ENCODE measurements around the gene RUFY3. TPM values are rescaled to one million over a fixed set of nuclear protein-coding genes. Genes with fewer than 3 reads are reported as not detected.
"Not testable (repeated sequence)": the region's sequence is repeated elsewhere in the genome, so short reads cannot be mapped to it uniquely, and the experiment has no call there.

RUFY3 gene
- total and polyA plus RNA-seq, 4 donors, result 137 to 279 (median 199) TPM

DNA sequence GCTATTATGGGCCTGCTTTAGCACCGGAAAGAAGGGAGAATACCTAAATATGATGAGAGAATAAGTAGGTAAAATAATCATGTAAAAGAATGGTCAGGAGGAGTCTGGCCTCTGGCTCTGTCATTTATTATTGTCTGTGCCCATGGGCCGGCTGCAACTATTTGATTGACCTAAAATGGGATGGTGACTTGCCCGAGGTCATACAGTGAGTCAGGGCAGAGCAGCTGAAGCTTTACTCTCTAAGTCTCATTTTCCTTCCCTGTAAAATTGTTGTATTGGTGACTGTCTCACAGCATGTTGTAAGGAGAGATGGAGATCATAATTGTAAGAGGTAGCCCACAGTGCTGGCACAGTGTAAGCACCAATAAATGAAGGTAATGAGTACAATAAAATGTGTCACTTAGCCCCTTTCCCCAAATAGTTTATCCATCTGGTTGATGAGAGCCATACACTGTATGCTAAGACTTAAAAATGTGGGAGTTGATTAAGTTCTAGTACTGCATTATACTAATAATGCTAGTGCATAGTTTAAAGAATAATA is 39.6 kb downstream of the RUFY3 start:
- Histone ChIP-seq H3K36me3 (ENCODE audit: control insufficient read depth, insufficient read depth, low read length) (peaks cover 14% of the 10 kb centered on the region), H3K27me3 (ENCODE audit: control insufficient read depth, insufficient read depth, low read length) (no peaks in the 10 kb centered on the region), H3K4me1 (ENCODE audit: control insufficient read depth, insufficient read depth, low read length) (no peaks in the 10 kb centered on the region), H3K4me3 (ENCODE audit: low read depth, low read length) (no peak overlapping the region), H3K9me3 (ENCODE audit: control insufficient read depth, insufficient read depth, low read length) (no peaks in the 10 kb centered on the region), H3K27ac (ENCODE audit: low read depth, low read length) (no peak overlapping the region)
- 100% methylated on average over 1 of the region's 3 CpGs for WGBS (ENCODE audit: insufficient coverage)
- no peak for DNase-seq (ENCODE audit: low read depth in 4 of 6, low spot score in 6 of 6)

DNA sequence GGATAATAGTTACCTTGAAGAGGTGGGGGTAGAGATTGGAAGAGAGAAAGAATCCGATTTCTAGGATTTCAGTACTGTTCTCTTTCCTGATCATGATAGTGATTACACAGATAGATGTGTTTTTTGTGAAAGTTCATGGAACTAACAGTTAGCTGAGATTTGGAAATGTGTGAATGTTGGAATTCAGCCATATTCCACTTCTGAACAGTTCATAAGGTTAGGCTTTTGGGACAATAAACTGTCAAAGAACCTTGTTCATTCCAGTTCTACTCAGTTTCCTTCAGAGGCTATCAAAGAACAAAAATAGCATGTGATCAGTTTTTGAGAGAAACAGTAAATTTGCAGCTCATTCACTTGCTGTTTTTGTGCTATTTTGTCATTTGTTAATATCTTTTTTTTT is 43.6 kb downstream of the RUFY3 start:
- no peaks in the 10 kb centered on the region for H3K27me3 ChIP-seq (ENCODE audit: control insufficient read depth, insufficient read depth, low read length)
- no peak overlapping the region for H3K27ac ChIP-seq (ENCODE audit: low read depth, low read length)
- peaks cover 31% of the 10 kb centered on the region for H3K36me3 ChIP-seq (ENCODE audit: control insufficient read depth, insufficient read depth, low read length)
- no peak for DNase-seq (ENCODE audit: low read depth in 4 of 6, low spot score in 6 of 6)
- H3K9me3 ChIP-seq (ENCODE audit: control insufficient read depth, insufficient read depth, low read length), result no peaks in the 10 kb centered on the region
- WGBS (ENCODE audit: insufficient coverage), result 83% methylated on average over 1 of the region's 1 CpG
- H3K4me3 ChIP-seq (ENCODE audit: low read depth, low read length), result no peak overlapping the region
- H3K4me1 ChIP-seq (ENCODE audit: control insufficient read depth, insufficient read depth, low read length), result no peaks in the 10 kb centered on the region

DNA sequence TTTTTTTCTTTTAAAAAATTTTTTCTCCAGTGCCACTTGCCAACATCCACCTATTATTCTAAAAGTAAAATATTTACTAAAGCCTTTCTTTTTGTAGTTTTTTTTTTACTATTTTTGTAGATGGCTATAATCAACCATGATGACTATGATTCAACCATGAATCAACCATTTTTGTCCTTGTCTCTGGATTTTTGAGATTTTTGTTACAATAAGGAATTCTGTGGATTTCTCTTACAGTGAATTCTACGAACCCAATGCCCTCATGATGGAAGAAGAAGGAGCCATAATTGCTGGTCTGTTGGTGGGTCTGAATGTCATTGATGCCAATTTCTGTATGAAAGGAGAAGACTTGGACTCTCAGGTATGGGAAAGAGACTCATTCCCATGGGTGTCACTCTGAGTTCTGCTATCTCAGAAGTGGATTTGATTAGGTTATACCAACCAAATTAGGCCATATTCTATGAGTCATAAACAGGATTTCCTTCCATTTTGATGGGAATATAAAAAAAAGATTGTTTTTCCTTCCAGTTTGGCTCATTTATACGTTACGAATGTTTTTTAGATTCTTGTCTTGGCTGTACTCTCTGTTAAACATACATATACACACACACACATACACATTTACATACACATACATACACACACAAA is 46.7 kb downstream of the RUFY3 start:
- Histone ChIP-seq H3K4me1 (ENCODE audit: control insufficient read depth, insufficient read depth, low read length) (no peaks in the 10 kb centered on the region), H3K9me3 (ENCODE audit: control insufficient read depth, insufficient read depth, low read length) (no peaks in the 10 kb centered on the region), H3K4me3 (ENCODE audit: low read depth, low read length) (no peak overlapping the region), H3K27ac (ENCODE audit: low read depth, low read length) (no peak overlapping the region), H3K36me3 (ENCODE audit: control insufficient read depth, insufficient read depth, low read length) (peaks cover 40% of the 10 kb centered on the region), H3K27me3 (ENCODE audit: control insufficient read depth, insufficient read depth, low read length) (no peaks in the 10 kb centered on the region)
- no peak for DNase-seq (ENCODE audit: low read depth in 4 of 6, low spot score in 6 of 6)
- 75% methylated on average over 1 of the region's 3 CpGs for WGBS (ENCODE audit: insufficient coverage)

DNA sequence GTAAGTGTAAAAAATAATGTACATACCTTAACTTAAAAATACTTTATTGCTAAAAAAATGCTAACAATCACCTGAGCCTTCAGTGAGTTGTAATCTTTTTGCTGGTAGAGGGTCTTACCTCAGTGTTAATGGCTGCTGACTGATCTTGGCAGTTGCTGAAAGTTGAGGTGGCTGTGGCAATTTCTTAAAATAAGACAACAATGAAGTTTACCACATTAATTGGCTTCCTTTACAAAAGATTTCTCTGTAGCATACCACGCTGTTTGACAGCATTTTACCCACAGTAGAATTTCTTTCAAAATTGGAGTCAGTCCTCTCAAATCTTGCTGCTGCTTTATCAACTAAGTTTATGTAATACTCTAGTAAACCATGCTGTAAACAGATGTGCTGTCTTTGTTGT is 47.6 kb downstream of the RUFY3 start:
- H3K27me3 ChIP-seq (ENCODE audit: control insufficient read depth, insufficient read depth, low read length); H3K4me3 ChIP-seq (ENCODE audit: low read depth, low read length); H3K27ac ChIP-seq (ENCODE audit: low read depth, low read length); H3K9me3 ChIP-seq (ENCODE audit: control insufficient read depth, insufficient read depth, low read length); H3K4me1 ChIP-seq (ENCODE audit: control insufficient read depth, insufficient read depth, low read length); DNase-seq (ENCODE audit: low read depth in 4 of 6, low spot score in 6 of 6): not testable (repeated sequence)
- H3K36me3 ChIP-seq (ENCODE audit: control insufficient read depth, insufficient read depth, low read length), result peaks cover 42% of the 10 kb centered on the region
- WGBS (ENCODE audit: insufficient coverage), result no CpG with 5 or more reads among the region's 1 CpG

DNA sequence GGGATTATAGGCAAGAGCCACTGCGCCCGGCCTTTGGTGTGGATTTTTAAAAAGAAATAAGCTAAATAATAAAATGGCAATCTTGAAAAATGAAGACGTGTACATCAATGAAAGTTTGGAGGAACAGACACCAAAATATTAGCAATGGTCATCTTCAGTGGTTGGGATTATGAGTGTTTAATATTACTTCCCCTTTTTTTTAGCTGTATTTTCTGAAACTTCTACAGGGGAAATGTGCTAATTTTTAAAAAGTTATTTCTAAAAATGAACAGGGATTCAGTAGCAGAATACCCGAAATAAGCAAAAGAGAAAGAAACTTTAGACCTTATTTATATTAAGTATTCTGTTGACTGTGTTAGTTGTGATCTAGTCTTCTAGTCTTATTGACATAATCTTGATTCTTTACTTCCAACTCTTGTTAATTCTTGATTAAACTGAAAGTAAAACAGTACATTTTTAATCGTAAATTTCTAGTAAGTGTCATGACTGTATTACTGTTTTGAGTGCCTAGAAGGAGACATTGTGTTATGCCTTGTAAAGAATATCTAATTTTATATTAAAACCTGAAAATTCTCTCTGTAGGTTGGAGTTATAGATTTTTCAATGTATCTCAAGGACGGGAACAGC is 51.3 kb downstream of the RUFY3 start:
- H3K27ac ChIP-seq (ENCODE audit: low read depth, low read length), result no peak overlapping the region
- WGBS (ENCODE audit: insufficient coverage), result 100% methylated on average over 2 of the region's 6 CpGs
- no peak overlapping the region for H3K4me3 ChIP-seq (ENCODE audit: low read depth, low read length)
- H3K36me3 ChIP-seq (ENCODE audit: control insufficient read depth, insufficient read depth, low read length), result peaks cover 32% of the 10 kb centered on the region
- no peak for DNase-seq (ENCODE audit: low read depth in 4 of 6, low spot score in 6 of 6)
- no peaks in the 10 kb centered on the region for H3K4me1 ChIP-seq (ENCODE audit: control insufficient read depth, insufficient read depth, low read length)
- H3K9me3 ChIP-seq (ENCODE audit: control insufficient read depth, insufficient read depth, low read length), result no peaks in the 10 kb centered on the region
- H3K27me3 ChIP-seq (ENCODE audit: control insufficient read depth, insufficient read depth, low read length), result no peaks in the 10 kb centered on the region

DNA sequence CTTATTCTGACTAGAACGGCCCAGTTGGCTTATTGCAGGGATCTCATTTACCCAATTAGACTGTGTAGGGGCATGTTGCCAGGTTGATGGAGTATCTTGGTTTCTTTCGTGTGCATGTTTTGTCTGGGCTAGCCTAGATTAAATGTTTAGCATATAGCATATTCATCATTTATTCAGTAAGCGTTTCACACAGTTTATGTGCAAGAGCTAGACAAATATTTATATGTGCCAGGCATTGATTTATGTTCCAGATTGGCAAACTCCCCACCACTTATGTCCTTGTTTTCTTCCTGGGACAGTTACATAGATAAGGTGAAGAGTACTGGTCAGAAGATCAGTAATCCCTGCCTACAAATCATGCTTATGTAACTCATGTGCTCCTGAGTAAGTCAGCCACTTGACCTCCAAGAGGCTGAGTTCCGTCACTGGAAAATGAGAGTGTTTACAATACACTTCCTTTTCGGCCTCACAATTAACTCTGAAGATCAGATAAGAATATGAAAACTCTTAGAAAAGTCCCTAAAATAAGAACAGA is 57.2 kb downstream of the RUFY3 start:
- DNase-seq (ENCODE audit: low read depth in 4 of 6, low spot score in 6 of 6), result peak in 1 of 6 donors; percentile 2
- Histone ChIP-seq H3K27ac (ENCODE audit: low read depth, low read length) (no peak overlapping the region), H3K27me3 (ENCODE audit: control insufficient read depth, insufficient read depth, low read length) (no peaks in the 10 kb centered on the region), H3K4me1 (ENCODE audit: control insufficient read depth, insufficient read depth, low read length) (no peaks in the 10 kb centered on the region), H3K36me3 (ENCODE audit: control insufficient read depth, insufficient read depth, low read length) (peaks cover 39% of the 10 kb centered on the region), H3K9me3 (ENCODE audit: control insufficient read depth, insufficient read depth, low read length) (no peaks in the 10 kb centered on the region), H3K4me3 (ENCODE audit: low read depth, low read length) (no peak overlapping the region)
- WGBS (ENCODE audit: insufficient coverage), result 100% methylated on average over 1 of the region's 5 CpGs

DNA sequence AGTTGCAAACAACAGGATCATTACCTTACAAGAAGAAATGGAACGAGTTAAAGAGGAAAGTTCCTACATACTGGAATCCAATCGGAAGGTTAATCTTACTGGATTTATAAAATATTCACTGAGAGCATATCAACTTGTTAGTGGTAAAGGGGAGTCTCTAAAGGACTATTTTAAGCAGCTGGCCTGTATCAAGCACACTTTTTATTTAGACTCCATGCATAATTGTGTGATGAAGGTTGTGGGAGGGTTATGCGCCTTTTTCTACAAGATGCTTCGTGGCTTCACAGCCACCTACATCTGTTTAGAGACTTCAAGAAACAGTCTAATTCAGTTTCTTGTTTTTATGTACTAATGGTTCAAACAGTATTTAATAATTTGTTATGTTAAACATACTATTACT is 61.3 kb downstream of the RUFY3 start:
- no CpG with 5 or more reads among the region's 4 CpGs for WGBS (ENCODE audit: insufficient coverage)
- DNase-seq (ENCODE audit: low read depth in 4 of 6, low spot score in 6 of 6), result no peak
- peaks cover 47% of the 10 kb centered on the region for H3K36me3 ChIP-seq (ENCODE audit: control insufficient read depth, insufficient read depth, low read length)
- H3K9me3 ChIP-seq (ENCODE audit: control insufficient read depth, insufficient read depth, low read length), result no peaks in the 10 kb centered on the region
- no peaks in the 10 kb centered on the region for H3K4me1 ChIP-seq (ENCODE audit: control insufficient read depth, insufficient read depth, low read length)
- H3K27me3 ChIP-seq (ENCODE audit: control insufficient read depth, insufficient read depth, low read length), result no peaks in the 10 kb centered on the region
- H3K27ac ChIP-seq (ENCODE audit: low read depth, low read length), result no peak overlapping the region
- no peak overlapping the region for H3K4me3 ChIP-seq (ENCODE audit: low read depth, low read length)

DNA sequence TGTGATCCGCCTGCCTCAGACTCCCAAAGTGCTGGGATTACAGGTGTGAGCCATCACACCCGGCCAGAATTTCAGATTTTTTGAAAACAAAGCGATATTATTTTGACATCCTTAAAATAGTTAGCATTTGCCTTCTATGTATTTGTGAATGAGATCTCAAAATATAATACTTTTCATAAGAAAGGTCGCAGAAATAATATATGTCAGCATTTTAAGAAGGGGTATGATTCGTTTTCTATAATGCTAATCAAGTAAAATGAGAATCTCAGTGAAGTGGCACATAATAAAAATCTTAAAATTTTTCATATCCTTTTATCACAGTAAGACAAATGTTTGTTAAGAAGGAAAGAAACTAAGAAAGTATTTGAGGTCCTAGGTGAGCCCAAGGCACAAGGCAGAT is 65.7 kb downstream of the RUFY3 start:
- no peaks in the 10 kb centered on the region for H3K9me3 ChIP-seq (ENCODE audit: control insufficient read depth, insufficient read depth, low read length)
- WGBS (ENCODE audit: insufficient coverage), result 100% methylated on average over 1 of the region's 5 CpGs

DNA sequence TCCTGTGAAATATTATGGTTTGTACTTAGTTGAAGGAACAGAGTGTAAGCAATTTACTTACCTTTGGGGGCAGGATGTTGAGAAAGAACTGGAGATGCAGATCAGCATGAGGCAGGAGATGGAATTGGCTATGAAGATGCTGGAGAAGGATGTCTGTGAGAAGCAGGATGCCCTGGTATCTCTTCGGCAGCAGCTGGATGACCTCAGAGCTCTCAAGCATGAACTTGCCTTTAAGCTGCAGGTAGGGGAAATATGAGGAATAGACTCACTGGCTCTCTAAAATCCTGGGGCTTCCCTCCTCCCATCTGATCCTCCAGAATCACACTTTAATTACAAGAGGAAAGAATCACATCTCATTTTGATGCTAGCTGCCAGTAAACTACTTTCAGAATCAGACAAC is 67.0 kb downstream of the RUFY3 start:
- H3K27me3 ChIP-seq (ENCODE audit: control insufficient read depth, insufficient read depth, low read length), result no peaks in the 10 kb centered on the region
- no peak for DNase-seq (ENCODE audit: low read depth in 4 of 6, low spot score in 6 of 6)
- 100% methylated on average over 1 of the region's 1 CpG for WGBS (ENCODE audit: insufficient coverage)
- H3K36me3 ChIP-seq (ENCODE audit: control insufficient read depth, insufficient read depth, low read length), result peaks cover 32% of the 10 kb centered on the region
- H3K4me3 ChIP-seq (ENCODE audit: low read depth, low read length), result no peak overlapping the region
- H3K27ac ChIP-seq (ENCODE audit: low read depth, low read length), result no peak overlapping the region
- H3K4me1 ChIP-seq (ENCODE audit: control insufficient read depth, insufficient read depth, low read length), result no peaks in the 10 kb centered on the region
- H3K9me3 ChIP-seq (ENCODE audit: control insufficient read depth, insufficient read depth, low read length), result no peaks in the 10 kb centered on the region

More for the DNA sequence above, 65.7 kb downstream of the RUFY3 start:
- no peaks in the 10 kb centered on the region for H3K27me3 ChIP-seq (ENCODE audit: control insufficient read depth, insufficient read depth, low read length)
- DNase-seq (ENCODE audit: low read depth in 4 of 6, low spot score in 6 of 6), result no peak
- H3K4me3 ChIP-seq (ENCODE audit: low read depth, low read length), result no peak overlapping the region
- peaks cover 31% of the 10 kb centered on the region for H3K36me3 ChIP-seq (ENCODE audit: control insufficient read depth, insufficient read depth, low read length)
- H3K4me1 ChIP-seq (ENCODE audit: control insufficient read depth, insufficient read depth, low read length), result no peaks in the 10 kb centered on the region
- H3K27ac ChIP-seq (ENCODE audit: low read depth, low read length), result no peak overlapping the region

DNA sequence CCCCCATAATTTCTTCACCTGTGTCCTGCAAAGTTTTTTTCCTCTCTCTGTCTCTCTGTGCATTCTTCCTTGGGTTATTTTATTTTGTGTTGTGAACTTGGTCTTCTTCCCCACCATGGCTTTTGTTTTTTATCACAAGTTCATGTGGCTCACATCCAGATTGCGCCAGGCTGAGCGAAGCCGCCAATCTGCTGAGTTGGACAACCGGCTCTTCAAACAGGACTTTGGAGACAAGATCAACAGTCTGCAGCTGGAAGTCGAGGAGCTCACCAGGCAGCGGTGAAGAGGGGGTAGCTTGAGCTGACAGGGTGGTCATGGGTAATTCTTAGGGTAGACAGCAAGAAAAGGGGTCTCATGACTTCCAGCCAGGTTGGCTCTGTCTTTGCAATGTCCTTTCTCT is 71.9 kb downstream of the RUFY3 start:
- H3K9me3 ChIP-seq (ENCODE audit: control insufficient read depth, insufficient read depth, low read length), result no peaks in the 10 kb centered on the region
- WGBS (ENCODE audit: insufficient coverage), result 92% methylated on average over 6 of the region's 6 CpGs
- H3K36me3 ChIP-seq (ENCODE audit: control insufficient read depth, insufficient read depth, low read length), result peaks cover 26% of the 10 kb centered on the region
- DNase-seq (ENCODE audit: low read depth in 4 of 6, low spot score in 6 of 6), result no peak
- no peak overlapping the region for H3K4me3 ChIP-seq (ENCODE audit: low read depth, low read length)
- no peaks in the 10 kb centered on the region for H3K27me3 ChIP-seq (ENCODE audit: control insufficient read depth, insufficient read depth, low read length)
- no peaks in the 10 kb centered on the region for H3K4me1 ChIP-seq (ENCODE audit: control insufficient read depth, insufficient read depth, low read length)
- no peak overlapping the region for H3K27ac ChIP-seq (ENCODE audit: low read depth, low read length)
